Measurements from ENCODE around the gene ARL3.
A peak's percentile ranks its signal among the peaks of the same experiment; 100 is the strongest.

The ARL3 gene

GRCh38 chr10:102649797-102650654 lies 64.2 kb downstream of the ARL3 start:
- FAIRE-seq, result no peak

DNA sequence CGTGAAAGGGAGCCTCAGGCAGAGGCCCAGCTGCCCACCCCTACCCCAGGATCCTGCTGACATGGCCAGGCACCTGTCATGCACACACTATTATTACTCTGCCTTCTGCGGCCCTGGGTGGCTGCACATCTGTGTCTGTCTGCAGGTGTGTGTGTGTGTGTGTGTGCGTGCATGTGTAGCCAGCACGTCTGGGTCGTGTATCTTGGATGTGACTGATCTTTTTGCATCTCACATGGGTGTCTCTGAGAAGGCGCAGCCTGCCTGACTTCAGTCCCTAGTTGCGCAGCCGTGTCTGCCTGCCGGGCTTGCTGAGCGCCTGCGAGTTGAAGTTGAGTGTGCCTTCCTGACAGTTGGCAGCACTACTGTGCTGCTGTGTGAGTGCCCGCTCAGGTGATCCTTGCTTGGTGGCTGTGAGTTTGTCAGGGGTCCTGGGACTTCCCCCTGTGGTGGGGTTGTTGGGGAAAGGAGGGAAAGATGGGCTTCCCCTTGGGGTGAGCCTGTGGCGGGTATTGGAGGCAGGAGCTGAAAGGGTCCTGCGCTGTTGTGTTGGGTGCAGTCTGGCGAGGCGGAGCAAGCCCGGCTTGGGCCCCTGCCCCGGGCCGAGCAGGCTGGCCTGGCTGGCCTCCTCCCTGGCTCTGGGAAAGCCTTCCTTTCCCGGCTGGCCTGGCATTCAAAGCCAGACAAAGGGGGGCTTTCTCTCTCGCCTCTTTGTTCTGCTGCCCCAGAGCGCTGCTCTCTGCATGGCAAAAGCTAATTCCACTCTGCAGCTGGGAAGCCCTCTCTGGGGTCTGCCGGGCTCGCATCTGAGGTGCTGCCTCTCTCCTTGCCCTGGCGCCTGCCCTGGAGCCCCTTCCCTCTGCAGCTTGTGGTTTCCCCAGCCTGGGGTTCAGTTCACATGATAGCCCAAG lies 65.1 kb downstream of the ARL3 start:
- no peak for FAIRE-seq

- no peak for FAIRE-seq
These were observed 65.8 kb downstream of the ARL3 start for GRCh38 chr10:102648269-102648888.

DNA sequence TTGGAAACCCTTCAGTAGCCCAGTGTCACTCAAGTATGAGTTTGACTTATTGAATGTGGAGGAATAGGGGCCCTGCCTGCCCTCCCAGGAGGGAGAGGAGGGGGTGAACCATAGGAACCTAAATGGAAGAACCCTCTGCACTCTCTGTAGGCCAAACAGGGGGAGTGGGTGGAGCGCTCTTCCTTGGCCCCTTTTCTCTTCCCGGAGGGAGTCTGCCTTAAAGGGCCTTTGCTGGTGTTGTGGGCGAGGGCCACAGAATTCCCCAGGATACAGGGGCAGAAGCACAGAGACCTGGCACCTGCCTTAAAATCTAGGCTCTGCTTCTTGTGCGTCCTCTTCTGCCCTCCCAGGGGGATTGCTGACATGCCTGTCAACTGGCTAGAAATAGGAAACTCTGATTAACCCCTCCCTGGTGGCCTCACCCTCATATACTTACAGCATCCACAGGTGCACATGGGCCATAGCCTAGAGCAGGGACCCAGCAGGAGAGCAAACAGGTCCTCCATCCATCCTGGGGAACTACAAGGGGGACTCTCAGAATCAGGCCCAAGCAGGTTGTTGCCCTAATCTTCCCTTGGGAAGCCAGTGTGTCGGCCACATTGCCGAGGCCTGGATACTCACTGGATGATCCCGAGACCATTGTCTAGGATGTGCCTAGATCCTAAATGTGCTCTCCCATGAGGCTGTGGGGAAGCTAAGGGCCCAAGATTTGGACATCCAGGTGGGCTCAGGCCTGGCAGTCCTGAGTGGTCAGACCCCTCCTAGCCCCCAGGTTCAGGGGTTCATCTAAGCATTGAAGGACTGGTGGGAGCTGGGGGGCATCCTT lies 66.5 kb downstream of the ARL3 start:
- no peak for FAIRE-seq

DNA sequence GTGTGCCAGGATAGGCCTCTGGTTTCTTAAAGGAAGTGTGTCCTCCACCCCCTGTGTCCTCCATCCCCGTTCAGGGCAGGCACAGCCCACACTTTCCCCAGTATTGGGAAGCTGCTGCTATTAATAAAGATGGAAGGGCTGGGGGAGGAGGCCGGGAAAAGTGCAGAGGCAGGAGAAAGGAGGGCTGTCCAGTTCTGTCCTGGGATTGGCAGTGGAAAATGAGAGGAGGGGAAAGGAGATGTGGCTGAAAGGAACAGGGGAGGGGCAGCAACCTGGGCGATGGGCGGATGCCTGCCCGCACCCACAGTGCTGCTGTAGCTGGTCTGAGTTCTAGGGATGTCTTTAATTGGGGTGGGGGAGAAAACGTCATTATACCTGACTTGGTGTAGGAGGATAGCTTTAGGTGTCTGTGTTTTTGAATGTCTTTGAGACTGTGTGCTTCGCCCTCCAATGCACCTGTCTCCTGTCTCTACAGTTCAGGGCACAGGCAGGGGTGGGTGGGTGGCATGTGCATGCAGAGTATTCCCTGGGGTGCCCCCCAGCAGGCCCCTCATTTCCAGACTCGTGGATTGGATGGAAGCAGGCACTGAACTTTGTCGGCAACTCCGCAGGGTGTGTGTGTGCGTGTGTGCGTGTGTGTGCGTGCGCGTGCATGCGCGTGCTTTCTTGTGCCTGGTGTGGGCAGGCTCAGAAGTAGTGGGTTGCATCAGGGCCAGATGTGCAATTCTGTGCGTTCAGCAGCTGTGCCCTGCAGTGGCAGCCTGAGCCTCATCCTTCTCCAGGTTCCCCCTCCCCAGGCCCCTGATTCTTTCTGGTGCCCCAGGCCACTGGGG lies 67.4 kb downstream of the ARL3 start:
- FAIRE-seq, result no peak

- no peak for FAIRE-seq
These were observed 68.2 kb downstream of the ARL3 start for GRCh38 chr10:102645741-102646609.

- no peak for FAIRE-seq
These were observed 68.8 kb downstream of the ARL3 start for GRCh38 chr10:102645388-102645740.

DNA sequence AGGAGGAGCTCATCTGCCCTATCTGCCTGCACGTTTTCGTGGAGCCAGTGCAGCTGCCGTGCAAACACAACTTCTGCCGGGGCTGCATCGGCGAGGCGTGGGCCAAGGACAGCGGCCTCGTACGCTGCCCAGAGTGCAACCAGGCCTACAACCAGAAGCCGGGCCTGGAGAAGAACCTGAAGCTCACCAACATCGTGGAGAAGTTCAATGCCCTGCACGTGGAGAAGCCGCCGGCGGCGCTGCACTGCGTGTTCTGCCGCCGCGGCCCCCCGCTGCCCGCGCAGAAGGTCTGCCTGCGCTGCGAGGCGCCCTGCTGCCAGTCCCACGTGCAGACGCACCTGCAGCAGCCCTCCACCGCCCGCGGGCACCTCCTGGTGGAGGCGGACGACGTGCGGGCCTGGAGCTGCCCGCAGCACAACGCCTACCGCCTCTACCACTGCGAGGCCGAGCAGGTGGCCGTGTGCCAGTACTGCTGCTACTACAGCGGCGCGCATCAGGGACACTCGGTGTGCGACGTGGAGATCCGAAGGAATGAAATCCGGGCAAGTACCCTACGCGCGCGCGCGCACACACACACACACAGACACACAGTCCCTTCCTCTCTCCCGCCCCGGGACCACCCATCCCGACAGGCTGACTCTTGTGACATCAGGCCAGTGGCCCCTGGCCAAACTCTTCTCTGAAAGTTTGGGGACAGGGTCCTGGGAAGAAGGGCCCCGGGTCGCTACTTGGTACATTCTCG lies 69.4 kb downstream of the ARL3 start:
- no peak for FAIRE-seq

DNA sequence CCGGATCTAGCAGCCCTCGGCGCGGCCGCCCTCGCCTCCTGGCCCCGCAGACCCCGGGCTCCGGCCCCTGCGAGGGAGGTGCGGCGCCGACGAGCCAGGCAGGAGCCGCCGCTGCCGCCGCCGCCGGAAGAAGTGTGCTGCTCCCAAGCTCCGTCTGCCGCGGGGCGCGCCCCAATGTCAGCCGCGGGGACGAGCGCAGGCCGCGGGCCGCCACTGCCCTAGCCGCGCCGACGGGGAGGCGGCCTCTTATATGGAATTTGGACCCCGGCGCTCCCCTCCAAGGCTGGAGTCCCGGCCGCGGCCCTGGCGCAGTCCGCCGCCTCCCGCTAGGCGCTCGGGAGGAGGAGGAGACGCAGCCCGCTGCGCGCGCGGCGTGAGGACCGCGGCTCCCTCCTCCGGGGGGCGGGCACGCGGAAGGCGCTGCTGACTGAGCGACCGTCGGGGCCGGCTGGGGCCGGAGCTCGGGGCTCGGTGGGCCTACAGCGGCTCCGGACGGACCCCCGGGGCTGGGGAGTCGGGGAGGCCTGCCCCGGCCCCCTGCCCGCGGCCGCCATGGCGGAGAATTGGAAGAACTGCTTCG lies 70.0 kb downstream of the ARL3 start, which contains the start of gene TRIM8:
TRIM8 (plus strand) TSS at position 414 of the 580 bp plus-strand sequence; CDS start at position 553, 139 bp downstream.
- FAIRE-seq, result no peak

- no peak for FAIRE-seq
These were observed 70.7 kb downstream of the ARL3 start for GRCh38 chr10:102643336-102644065.

DNA sequence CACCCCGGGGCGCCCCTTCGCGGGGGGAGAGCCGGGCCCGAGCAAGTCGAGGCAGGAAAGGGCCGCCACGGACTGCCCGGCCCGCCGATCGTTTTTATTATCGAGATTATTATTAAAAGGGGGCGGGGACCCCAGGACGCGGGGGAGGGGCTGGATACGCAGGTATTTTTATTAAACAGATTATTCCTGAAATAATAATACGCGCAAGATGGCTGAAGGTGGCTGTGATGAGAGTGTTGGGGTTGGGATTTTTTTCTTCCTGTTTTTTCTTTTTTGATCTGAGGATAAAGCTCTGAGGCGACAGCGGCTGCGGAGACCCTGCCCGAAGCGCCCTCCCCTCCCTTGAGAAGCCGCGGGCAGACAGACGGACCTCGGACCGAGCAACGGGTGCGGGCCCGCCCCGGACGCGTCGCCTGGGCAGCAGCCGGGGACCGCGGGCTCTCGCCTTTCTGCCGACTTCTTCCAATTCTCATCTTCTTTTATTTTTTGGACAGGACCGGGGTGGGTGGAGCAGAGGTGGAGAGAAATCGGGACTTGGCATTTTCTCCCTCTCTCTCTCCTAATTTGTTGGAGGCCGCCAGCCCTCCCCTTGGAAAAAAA lies 71.4 kb downstream of the ARL3 start:
- no peak for FAIRE-seq

DNA sequence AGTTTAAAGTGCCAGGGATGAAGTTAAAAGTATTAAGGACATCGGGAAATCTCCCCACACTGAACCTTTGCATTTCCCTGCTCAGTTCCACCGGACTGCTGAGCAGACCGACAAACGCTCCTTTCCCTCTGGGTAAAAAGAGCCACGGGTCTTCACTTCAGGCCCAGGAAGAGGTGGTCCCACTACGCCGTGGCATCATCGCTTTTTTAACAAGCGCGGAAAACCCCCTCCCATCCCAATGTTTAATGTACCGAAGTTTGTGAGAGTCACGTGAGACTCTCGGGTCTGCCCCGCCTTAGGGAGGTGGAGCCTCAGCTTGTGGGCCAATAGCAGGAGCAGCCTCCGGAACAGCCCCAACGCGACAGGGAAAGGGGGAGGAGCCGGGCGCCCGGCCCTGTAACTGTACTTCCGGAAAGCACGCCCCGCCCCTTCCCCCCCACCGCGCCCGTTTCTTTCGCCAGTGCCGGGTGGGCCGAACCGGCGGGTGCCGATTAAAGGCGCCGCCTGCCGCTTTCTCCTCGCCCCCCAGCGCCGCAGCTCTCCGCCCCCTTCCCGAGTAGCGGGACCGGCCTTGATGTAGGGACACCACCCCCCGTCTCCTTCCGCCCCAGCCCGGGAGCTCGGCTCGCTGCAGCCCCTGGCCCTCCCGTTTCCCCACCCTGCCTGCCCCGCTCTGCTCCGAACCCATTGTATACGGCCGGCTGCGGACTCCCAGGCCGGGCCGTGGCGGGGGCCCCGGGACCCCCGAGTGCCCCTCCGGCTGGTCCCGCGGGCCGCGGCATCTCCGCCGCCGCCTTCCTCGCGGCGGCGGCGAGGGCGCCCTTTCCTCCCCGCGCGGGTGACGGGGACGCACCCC lies 72.1 kb downstream of the ARL3 start:
- FAIRE-seq, result peak; percentile 96

DNA sequence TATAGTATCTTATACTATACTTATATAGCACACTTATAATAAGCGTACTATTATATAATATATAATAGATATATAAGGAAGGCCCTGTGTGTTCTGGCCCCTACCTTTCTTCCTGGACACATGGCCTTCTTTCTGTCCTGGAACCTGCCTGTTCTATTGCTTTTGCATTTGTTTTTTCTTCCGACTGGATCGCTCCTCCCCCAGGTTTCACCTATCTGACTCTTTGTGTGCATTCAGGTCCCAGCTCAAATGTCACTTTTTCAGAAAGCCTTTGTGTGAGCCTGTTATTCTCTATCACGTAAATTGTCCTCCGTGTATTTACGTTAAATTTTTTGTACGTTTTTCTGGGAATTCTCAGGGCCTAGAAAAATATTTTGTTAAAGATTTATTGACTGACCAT lies 72.8 kb downstream of the ARL3 start:
- no peak for FAIRE-seq

GRCh38 chr10:102639537-102639936 lies 74.7 kb downstream of the ARL3 start:
- FAIRE-seq, result no peak

- no peak for FAIRE-seq
These were observed 78.8 kb downstream of the ARL3 start for GRCh38 chr10:102635377-102635776.

GRCh38 chr10:102634686-102635085 lies 79.5 kb downstream of the ARL3 start:
- no peak for FAIRE-seq

- FAIRE-seq, result no peak
These were observed 80.3 kb downstream of the ARL3 start for GRCh38 chr10:102633848-102634247.

All from A204.1 (cell line).